Activated CD4-positive, alpha-beta T cell treated with anti-CD3 and anti-CD28 coated beads for 1 hour (primary cell): ENCODE measurements around the gene WASHC2C.
A peak's percentile ranks its signal among the peaks of the same experiment; 100 is the strongest.
"Not testable (repeated sequence)": the region's sequence is repeated elsewhere in the genome, so short reads cannot be mapped to it uniquely, and the experiment has no call there.

Experiments used
- DNase-seq: peaks from one replicate; pipeline ENCODE4 v3.0.0-alpha.2; 2020

The WASHC2C gene, protein sequence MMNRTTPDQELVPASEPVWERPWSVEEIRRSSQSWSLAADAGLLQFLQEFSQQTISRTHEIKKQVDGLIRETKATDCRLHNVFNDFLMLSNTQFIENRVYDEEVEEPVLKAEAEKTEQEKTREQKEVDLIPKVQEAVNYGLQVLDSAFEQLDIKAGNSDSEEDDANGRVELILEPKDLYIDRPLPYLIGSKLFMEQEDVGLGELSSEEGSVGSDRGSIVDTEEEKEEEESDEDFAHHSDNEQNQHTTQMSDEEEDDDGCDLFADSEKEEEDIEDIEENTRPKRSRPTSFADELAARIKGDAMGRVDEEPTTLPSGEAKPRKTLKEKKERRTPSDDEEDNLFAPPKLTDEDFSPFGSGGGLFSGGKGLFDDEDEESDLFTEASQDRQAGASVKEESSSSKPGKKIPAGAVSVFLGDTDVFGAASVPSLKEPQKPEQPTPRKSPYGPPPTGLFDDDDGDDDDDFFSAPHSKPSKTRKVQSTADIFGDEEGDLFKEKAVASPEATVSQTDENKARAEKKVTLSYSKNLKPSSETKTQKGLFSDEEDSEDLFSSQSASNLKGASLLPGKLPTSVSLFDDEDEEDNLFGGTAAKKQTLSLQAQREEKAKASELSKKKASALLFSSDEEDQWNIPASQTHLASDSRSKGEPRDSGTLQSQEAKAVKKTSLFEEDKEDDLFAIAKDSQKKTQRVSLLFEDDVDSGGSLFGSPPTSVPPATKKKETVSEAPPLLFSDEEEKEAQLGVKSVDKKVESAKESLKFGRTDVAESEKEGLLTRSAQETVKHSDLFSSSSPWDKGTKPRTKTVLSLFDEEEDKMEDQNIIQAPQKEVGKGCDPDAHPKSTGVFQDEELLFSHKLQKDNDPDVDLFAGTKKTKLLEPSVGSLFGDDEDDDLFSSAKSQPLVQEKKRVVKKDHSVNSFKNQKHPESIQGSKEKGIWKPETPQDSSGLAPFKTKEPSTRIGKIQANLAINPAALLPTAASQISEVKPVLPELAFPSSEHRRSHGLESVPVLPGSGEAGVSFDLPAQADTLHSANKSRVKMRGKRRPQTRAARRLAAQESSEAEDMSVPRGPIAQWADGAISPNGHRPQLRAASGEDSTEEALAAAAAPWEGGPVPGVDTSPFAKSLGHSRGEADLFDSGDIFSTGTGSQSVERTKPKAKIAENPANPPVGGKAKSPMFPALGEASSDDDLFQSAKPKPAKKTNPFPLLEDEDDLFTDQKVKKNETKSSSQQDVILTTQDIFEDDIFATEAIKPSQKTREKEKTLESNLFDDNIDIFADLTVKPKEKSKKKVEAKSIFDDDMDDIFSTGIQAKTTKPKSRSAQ (N-terminal part only)

DNA sequence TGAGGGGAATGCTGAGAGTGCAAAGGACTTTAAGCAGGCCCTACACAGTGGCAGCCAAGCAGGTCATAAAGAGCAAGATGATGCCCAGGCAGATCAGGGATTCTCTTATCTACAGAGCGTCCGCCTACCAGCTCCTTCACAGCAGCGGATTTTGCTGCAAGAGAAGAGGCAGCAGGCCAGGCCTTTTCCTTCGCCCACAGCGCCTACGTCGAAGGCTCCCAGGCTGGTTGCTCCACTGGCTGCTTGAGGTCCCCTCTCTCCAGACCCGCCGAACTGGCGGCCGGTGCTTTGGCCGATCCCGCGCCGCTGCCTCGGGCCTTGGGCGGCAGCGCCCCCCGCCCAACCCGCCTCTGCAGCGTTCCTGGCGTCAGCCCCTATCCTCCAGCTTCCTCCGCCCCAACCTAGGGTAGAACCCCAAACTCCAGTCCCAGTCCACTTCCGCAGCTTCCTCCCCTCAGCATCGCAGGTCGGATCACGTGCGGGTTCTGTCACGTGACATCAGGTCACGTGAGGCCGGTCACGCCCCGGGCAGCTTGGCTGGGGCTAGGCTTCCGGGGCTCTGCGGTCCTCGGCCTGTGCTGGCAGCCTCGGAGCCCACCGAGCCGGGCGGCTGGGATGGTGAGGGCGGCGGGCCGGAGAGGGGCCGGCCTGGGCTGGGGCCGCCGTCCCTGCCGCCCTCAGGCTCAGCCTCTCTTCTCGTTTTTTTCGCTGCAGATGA is at the start of gene WASHC2C:
Gene WASHC2C (plus strand): TSS at position 564 of the 718 bp plus-strand sequence. CDS start 52 bp downstream, at position 616.
- peak; percentile 91 for DNase-seq

DNA sequence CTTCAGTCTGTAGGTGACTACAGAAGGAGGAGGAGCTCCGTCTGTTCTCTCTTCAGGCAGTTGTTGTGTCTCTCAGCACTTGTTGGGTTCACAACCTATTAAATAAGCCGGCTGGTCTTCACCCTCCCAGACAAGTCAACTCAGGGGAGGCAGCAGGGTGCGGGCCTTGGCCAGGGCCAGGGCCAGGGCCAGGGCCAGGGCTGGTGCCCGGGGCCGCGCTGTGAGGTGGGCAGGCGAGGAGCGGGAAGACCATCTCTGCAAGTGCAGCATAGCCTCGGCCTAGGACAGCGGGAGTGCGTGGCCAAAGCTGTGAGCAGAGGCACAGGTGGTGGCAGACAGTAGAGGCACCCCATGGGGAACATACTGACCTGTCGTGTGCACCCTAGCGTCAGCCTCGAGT is 48.6 kb upstream of the WASHC2C start:
- DNase-seq: not testable (repeated sequence)

DNA sequence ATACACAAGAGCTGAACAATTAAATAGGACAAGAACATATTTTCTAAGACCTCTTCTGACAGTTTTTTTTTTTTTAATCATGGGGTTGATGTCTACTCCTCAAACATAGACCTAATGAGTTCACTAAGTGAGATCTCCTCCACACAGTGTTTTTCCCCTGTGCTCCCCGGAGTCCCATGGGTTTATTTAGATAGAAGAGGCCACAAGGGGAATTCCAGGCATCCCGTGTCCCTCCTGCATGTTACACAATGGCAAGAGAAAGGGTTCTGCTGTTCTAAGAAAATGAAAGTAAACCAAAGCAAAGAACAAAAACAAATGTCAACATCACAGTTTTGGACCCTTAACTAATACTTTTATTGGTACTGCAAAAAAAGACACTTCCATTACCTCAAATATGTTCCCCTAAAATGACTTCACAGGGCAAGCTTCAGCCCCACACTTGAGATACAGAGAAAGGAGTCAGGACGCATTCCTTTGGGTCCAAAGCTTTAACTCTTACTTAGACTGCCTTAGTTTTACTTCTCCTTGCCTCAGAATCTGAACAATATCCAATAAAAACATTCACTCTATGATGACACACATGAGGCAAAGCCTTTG is 16.8 kb upstream of the WASHC2C start:
- DNase-seq: not testable (repeated sequence)

DNA sequence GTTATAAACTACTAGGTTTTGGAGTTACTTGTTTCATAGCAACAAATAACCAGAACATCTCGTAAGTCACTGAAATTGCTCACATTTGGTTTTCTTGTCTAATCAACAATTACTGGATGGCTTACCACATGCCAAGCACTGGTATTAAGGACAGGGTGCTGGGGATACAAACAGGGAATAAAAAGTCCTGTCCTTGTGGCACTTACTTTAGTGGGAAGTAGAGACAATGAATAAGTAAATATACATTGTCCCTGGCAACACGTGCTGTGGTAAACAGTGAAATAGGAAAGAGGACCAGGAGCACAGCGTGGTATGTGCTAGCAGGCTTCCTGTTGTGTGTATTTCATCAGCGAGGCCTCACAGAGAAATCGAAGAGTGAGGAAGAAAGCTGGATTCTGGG is 15.8 kb upstream of the WASHC2C start:
- not testable (repeated sequence) for DNase-seq

DNA sequence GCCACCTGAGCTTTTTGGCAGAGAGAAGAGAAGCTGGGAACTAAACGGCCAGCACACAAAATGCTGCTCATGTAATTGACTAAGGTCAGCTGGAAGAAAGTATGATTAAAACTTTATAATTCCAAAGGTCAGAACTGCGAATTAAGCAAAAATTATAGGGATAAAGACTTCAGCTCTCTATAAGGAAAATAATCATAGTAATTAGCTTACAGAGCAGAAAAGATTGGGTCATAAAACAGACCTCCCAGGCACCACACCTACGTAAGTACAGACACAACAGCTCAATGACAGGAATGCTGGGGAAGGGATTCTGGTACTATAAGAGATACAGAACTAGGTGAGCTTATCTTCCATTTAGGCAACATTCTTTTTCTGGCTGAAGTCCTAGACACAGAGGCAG is 10.0 kb upstream of the WASHC2C start:
- not testable (repeated sequence) for DNase-seq

DNA sequence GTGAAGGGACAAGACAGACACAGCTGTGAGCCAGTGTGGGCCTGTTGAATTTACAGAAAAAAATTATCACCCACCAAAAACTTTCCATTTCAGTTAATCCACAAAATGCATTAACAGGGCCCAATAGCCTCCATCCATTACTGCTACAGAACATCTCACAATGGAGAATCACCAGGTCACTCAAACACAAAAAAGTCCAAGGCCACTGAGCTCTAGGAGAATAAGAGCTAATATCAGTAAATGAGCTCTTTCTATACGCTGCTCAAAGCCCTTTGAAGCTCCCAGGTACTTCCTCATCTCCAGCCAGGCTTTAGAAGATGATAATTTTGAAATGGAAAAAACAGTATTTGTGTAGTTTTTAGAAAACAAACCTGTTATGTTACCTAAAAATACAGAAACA is 9.4 kb upstream of the WASHC2C start:
- not testable (repeated sequence) for DNase-seq

DNA sequence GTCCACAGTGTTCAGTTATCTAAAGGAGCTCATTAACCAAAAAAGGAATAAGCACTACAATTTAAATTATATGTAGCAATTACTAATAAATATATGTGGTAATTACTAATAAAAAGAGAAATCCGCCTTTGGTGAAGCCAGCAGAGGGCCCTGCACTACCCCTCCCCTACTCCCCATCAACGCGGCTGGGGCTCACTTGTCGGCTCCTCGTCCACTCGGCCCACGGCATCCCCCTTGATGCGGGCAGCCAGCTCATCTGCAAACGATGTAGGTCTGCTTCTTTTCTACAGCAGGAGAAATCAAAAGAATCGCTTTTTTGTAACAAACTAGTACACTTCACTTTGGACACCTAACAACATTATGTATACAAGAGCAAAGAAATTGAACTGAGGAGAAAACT is 5.6 kb upstream of the WASHC2C start:
- not testable (repeated sequence) for DNase-seq

DNA sequence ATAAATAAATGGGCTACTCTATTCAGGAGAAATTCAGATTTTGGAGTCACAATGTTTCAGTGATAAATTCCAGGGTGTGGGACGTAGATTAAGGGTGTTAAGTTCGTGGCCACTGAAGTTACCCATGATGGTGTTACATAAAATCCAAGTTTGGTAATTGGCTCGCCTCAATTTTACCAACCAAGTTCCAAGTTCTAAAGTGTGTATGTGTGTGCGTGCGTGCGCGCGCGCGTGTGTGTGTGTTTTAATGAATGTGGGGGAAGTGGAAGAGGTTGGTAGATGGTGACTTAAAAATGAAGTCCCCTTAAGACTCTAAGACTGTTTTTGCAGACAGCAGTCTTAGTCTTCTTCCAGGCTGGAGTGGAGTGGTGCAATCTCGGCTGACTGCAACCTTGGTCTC is 3.2 kb upstream of the WASHC2C start:
- DNase-seq: not testable (repeated sequence)

DNA sequence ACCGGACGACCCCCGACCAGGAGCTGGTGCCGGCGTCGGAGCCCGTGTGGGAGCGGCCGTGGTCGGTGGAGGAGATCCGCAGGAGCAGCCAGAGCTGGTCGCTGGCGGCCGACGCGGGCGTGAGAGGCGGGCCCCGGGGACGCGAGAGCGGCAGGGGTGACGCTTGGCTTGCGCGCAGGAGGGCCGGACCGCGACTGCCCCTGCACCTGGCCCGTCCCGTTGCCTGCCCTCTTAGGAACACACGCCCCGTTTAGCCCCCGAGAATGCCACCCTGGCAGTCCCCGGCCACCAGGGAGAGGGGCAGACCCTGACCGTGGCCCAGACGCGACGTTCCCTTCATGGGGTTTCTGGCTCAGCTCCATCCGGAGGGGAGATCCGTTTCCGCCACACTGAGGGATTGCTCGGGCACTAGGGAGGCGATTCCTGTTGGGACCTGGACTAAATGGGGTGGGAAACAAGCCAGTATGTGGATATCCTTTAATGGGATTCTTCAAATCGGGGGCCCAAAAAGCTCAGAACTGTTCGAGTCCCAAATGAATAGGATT is 427 bp downstream of the WASHC2C start:
- DNase-seq: not testable (repeated sequence)

DNA sequence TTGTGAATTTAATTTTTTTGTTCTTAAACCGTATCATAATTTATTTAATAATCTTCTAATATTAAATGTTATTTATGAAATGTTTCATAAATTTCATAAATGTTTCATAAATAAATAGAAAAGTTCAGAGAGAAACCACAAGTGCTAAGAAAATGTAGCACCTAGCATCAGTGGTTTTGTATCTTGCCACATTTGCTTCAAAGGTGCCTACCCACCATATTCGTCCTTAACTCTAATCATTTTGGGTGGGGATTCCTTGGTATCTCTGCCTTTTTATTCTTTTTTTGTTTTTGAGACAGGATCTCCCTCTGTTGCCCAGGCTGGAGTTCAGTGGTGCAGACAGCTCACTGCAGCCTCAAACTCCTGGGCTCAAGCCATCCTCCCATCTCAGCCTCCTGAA is 7.4 kb downstream of the WASHC2C start:
- DNase-seq: not testable (repeated sequence)

DNA sequence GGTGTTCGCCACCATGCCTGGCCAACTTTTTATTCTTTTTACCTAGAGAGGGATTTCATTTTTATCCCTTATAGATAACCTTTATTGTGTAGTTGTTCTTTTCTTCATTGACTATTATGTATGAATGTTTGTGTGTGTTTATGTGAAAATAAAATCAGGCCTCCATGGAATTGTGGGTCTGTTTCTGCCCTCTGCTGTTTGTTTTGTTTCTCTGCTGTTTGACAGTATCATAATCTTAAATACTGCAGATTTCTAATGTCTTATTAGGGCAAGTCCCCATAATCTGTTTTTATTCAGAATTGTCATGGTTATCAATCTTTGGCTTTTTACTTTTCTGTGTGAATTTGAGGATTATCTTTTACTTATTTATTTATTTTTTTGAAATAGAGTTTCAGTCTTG is 7.8 kb downstream of the WASHC2C start:
- not testable (repeated sequence) for DNase-seq

DNA sequence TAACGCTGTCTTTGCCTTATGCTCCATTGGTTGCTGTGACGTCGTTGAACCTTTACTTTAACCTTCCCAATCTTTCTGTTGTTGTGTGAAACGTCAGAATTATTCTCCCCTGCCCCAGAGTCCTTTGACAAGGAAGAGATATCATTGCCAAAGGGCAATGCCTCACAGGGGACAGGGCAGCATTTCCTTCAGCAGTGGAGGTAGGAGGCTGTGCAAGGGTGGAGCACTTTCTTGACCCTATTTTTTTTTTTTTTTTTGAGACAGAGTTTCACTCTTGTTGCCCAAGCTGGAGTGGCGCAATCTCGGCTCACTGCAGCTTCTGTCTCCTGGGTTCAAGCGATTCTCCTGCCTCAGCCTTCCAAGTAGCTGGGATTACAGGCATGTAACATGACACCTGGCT is 14.5 kb downstream of the WASHC2C start:
- not testable (repeated sequence) for DNase-seq

DNA sequence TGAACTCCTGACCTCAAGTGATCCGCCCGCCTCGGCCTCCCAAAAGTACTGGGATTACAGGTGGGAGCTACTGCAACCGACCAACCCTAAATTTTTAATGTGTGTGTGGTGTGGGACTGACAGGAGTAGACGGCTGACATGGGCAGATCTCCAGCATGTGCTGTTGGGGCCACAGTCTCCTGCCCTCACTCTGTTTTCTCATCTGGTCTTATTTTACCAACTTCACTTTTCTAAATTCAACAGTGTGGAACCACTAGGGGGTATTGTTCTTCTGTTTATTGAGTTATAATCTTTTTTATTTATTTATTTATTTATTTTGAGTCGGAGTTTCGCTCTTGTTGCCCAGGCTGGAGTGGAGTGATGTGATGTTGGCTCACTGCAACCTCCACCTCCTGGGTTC is 14.9 kb downstream of the WASHC2C start:
- not testable (repeated sequence) for DNase-seq

DNA sequence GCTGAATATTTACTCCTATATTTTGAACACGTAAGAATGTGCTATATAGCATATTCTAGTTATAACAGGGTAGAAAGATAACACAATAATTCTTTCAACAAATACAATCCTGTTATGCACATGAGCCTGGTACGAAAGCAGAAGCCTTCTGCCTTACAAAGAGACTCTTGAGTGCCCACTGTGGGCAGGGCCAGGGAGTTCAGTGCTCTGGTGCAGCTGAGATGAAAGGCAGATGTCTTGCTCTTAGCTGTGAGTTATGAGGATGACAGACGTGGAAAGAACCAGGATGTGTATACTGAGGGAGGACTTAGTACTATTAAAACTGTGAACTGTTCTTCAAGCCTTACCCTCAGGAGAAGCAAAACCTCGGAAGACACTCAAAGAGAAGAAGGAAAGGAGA is 24.1 kb downstream of the WASHC2C start:
- DNase-seq: not testable (repeated sequence)

DNA sequence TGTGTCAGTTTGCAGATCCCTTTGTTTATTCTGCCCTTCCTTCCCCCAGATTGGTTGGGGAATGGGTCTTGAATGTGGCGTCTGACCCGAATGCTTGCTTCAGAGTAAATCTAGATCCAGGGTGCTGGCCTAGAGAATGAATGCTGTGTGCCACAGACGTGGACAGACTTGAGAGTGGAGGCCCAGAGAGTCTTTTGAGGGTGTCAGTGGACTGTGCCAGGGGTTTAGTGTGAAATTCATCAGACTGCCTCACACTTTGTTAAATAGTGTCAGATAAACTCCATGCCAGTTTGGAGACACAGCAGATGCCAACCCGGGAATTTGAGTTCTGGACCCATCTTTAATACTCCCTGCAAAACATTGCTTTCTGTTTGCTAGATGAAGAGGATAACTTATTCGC is 25.1 kb downstream of the WASHC2C start:
- not testable (repeated sequence) for DNase-seq

DNA sequence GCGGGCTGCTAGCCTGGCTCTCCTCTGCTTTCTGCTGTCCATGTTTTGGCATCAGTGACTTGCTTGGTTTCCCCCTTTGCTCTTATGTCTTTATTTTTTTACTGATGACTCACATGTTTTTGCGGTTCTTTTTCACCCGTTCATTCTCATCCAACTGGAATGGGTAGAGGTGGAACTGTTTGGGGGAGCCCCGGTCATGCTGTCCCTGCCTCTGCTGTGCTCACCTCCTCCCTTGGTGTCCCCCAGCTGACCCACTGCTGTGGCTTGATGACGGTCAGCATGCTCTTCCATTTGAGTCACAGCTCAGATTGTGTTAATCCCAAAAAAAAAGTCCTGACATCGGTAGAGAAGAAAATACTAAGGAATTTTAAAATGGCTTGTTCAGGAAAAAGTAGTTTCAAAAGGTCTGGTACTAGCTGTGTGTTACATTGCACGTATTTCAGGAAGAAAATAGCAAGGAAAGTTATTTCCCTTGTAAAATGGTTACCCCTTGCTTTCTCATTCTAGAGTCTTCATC is 27.0 kb downstream of the WASHC2C start:
- not testable (repeated sequence) for DNase-seq

DNA sequence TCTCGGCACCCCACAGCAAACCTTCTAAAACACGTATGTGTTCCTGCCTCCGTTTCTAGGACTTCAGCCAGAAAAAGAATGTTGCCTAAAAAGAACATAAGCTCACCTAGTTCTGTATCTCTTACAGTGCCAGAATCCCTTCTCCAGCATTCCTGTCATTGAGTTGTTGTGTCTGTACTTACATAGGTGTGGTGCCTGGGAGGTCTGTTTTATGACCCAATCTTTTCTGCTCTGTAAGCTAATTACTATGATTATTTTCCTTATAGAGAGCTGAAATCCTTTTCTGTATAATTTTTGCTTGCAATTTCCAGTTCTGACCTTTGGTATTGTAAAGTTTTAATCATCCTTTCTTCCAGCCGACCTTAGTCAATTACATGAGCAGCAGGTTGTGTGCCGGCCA is 28.0 kb downstream of the WASHC2C start:
- not testable (repeated sequence) for DNase-seq

DNA sequence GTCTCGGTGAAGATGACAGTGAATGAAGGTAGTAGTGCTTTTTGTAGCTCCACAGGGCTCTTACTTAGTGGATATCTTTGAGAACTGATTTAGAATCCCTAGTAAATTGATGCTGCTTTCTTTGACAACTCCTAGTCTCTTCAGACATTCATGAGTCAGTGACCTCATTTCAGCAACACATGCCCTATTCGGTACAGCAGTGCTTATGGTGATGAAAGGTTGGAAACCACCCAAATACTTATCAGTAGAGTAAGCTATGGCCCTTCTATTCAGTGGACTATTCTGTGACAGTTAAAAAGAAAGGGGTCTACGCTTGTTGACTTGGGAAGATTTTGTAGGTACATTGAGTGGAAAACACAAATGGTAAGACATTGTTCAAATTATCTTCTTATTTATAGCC is 29.0 kb downstream of the WASHC2C start:
- DNase-seq: not testable (repeated sequence)

DNA sequence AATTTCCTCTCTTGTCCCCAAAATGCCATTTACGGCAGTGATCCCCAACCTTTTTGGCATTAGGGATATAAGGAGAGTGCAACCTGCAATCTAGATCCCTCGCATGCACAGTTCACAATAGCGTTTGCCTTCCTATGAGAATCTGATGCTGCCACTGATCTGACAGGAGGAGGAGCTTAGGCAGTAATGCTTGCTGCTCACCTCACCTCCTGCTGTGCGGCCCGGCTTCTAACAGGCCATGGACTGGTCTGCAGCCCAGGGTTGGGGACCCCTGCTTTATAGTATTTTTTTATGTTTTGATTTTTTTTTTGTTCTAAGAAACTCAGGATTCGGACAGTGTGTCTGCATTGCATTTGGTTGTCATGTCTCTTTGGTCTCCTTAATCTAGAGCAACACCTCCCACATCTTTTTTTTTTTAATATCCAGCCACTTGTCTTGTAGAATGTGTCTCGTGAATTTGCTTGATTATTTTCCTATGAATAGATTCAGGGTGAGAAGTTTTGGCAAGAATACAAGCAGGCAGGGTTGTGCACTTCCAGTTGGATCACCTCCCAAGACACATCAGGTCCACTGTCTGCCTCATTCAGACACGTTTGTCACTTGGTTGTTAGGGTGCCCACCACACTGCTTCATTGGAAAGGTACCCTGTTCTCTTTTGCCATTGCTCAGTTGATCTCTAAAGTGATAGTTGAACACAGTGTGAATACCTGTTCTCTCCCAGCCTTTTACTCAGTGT is 30.8 kb downstream of the WASHC2C start:
- not testable (repeated sequence) for DNase-seq

DNA sequence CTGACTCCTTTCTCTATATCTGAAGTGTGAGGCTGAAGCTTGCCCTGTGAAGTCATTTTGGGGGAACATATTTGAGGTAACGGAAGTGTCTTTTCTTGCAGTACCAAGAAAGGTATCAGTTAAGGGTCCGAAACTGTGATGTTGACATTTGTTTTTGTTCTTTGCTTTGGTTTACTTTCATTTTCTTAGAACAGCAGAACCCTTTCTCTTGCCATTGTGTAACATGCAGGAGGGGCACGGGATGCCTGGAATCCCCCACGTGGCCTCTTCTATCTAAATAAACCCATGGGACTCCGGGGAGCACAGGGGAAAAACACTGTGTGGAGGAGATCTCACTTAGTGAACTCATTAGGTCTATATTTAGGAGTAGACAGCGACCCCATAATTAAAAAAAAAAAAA is 34.6 kb downstream of the WASHC2C start:
- not testable (repeated sequence) for DNase-seq
